ENCODE data around the gene ISCU.

DNA sequence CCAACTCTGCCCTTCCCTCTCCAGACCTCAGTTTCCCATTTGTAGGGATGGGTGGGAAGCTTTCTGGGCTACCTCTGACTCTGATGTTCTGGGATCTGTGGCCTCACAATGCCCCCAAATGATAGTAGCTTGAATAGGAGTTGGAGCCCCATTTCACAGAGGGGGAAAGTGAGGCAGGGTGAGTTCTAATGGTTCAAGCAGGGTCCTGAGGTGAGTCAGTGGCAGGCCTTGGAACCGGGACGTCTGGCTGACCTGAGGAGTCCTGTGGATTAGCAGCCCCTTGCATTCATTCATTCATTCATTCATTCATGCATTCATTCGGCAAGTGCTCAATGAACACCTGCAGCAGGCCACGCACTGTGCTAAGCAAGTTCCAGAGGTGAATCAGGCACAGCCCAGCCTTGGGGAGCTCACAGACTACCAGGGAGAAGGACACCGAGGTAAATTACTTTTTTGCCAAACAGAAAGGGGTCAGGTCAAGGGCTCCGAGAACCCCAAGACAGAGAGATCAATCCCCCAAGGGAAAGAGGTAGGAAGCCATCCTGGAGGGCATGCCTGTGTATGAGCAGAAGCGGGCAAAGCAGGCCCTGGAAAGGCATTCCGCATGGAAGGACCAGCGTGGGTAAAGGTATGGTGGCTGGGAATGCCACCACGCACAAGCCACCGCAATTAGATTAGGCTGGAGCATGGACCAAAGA lies 36.3 kb downstream of the ISCU start:
- TF ChIP-seq CTCF (IDR thresholded peaks at IDR 0.05; ENCODE audit: low read depth, low read length): no peak
- TF ChIP-seq EZH2phosphoT487 (IDR thresholded peaks at IDR 0.05; ENCODE audit: low read depth): no peak

Measured in OCI-LY3 (cell line).